GM10266 (cell line): Measurements from ENCODE around the gene SPDYE2B.
"Not testable (repeated sequence)": the region's sequence is repeated elsewhere in the genome, so short reads cannot be mapped to it uniquely, and the experiment has no call there.

ENCODE experiments used
- DNase-seq: peaks from one replicate; pipeline ENCODE4 v3.0.0; 2012; ENCODE audit errors: extremely low spot score

The SPDYE2B gene

GRCh38 chr7:102697642-102698512 is 47.8 kb downstream of the SPDYE2B start:
- not testable (repeated sequence) for DNase-seq

- DNase-seq = not testable (repeated sequence)
Measured at GRCh38 chr7:102698962-102699750, 49.0 kb downstream of the SPDYE2B start.
